Gastroesophageal sphincter (tissue), 4 donors: ENCODE results near the gene RAB13. TPM values are rescaled to one million over a fixed set of nuclear protein-coding genes. Genes with fewer than 3 reads are reported as not detected.

ENCODE experiments used
- ATAC-seq: fragments of 150-250 bp; one replicate; pipeline ENCODE4 v1.9.1; 2016; ENCODE audit warnings: mild to moderate bottlenecking, moderate library complexity
- H3K27ac ChIP-seq, 4 donors: fragments of 200-600 bp; sonication (generic) in 3 of 4; 1 replicate in 3 of 4; 2 replicates in 1 of 4; pipeline ENCODE4 v1.5.1; 2016 to 2019
- H3K27me3 ChIP-seq: fragments of 200-600 bp; sonication (generic); one replicate; pipeline ENCODE4 v1.5.1; 2019
- H3K36me3 ChIP-seq, 2 donors: fragments of 200-600 bp; sonication (generic); one replicate each; pipeline ENCODE4 v1.5.1; 2019; ENCODE audit warnings: control low read depth in 1 of 2
- H3K4me1 ChIP-seq, 3 donors: fragments of 200-600 bp; sonication (generic); 1 replicate in 2 of 3; 2 replicates in 1 of 3; pipeline ENCODE4 v1.5.1; 2016 to 2019; ENCODE audit warnings: control low read depth in 2 of 3
- H3K4me3 ChIP-seq, 2 donors: fragments of 200-600 bp; sonication (generic); one replicate each; pipeline ENCODE4 v1.5.1; 2019; ENCODE audit warnings: mild to moderate bottlenecking in 1 of 2, moderate library complexity in 1 of 2
- H3K9me3 ChIP-seq, 3 donors: fragments of 200-600 bp; sonication (generic); one replicate each; pipeline ENCODE4 v1.5.1; 2017 to 2019; ENCODE audit warnings: control low read depth in 2 of 3
- EP300 ChIP-seq: sonication (generic); formaldehyde crosslinking; IDR thresholded peaks from one replicate; pipeline ENCODE4 v1.6.1; 2017; ENCODE audit warnings: antibody characterized with exemption, mild to moderate bottlenecking
- POLR2A ChIP-seq, 2 donors: fragments of 450-650 bp; IDR thresholded peaks; one replicate each; pipeline ENCODE4 v1.6.1; 2017; ENCODE audit warnings: antibody characterized with exemption in 2 of 2, mild to moderate bottlenecking in 2 of 2, moderate library complexity in 1 of 2
- POLR2AphosphoS5 ChIP-seq: sonication (generic); formaldehyde crosslinking; IDR thresholded peaks from one replicate; pipeline ENCODE4 v1.6.1; 2017; ENCODE audit warnings: antibody characterized with exemption
- WGBS, 2 donors: methylation state at CpG; one replicate each; pipeline ENCODE4 v1.1.5; 2018; ENCODE audit warnings: low coverage in 1 of 2; 5-methylcytosine and 5-hydroxymethylcytosine counted together
- total RNA-seq, 4 donors: library from RNA; depleted of rRNA; stranded (reverse); fragments of >200 nt; gene quantifications; one replicate each; pipeline ENCODE4 v1.1.0, GENCODE V29; 2016
- TF ChIP-seq, protein P1 (sequence below), 4 experiments: fragments of 200-600 bp in 2 of 4; fragments of 450-650 bp in 2 of 4; sonication (generic) in 1 of 4; IDR thresholded peaks; one replicate each; pipeline ENCODE4 v1.5.1; 2017 to 2019; ENCODE audit warnings: antibody characterized with exemption in 4 of 4, mild to moderate bottlenecking in 2 of 4, moderate library complexity in 2 of 4

RAB13 gene
- total RNA-seq, 4 donors from 2014 or later, result 43.6 to 50.7 (median 48.9) TPM

DNA sequence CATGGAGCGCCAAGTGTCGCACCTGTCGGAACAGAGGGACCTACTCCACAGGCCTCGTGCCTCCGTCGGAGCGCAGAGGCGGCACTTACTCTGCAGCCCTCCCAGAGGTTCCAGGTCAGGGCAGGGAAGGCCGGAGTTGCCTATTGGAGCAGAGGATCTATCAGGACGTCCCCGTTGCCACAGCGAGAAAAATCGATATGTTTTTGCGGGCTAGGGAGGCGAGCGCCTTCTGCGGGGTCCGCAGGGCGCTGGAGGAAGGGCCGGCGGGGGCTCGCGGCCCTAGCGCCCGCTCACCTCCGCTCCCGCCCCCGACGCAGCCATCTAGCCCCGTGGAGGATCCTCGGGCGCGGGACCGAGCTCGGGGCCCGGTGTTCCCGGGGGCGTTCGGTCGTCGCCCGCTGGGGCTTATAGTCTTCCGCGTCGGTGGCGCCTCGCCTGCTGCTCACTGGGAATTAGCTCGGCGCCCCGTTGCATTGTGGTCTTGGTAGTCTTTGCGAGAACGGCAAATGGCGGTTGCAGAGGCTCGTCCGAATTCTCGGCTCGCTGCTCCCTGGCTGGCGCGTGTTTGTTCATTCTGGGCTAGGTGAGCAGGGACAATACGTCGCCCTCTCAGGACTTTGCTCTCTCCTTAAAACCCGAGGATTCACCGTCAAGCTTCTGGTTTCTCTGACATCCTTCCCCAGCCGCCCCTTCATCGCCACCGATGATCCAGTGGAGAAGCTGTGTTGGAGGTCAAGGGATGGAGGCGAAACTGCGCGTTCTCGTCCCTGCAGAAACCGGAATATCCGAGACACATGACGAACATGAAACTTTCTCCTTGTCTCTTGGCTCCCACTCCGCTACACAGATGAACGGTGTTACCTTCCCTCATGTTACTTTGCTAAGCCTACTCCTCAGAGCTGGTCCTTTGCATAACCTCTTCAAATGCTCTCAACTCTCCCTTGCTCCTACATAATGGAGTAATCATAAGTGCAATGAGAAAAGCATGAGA is 8.6 kb downstream of the RAB13 start, which contains the start of gene JTB:
TSS of gene JTB (minus strand) at position 425 of the 991 bp plus-strand sequence. CDS start at position 3, 422 bp downstream.
- H3K4me3 ChIP-seq, result peak within 1 kb of the TSS; percentile 68 to 96
- H3K9me3 ChIP-seq, result no peaks in the 10 kb centered on the region
- peaks cover 0 to 64% of the 10 kb centered on the region in 2 donors for H3K36me3 ChIP-seq
- H3K4me1 ChIP-seq, result peaks cover 0 to 32% (median 6%) of the 10 kb centered on the region in 3 donors
- H3K27me3 ChIP-seq, result no peaks in the 10 kb centered on the region
- peak; percentile 95 for ATAC-seq
- H3K27ac ChIP-seq, result peak within 1 kb of the TSS; percentile 71 to 95 (median 92)
- TF ChIP-seq POLR2A (IDR thresholded peaks at IDR 0.05) (peak; percentile 86 to 92), EP300 (no peak), POLR2AphosphoS5 (peak; percentile 87)
- TF ChIP-seq, protein P1, sequence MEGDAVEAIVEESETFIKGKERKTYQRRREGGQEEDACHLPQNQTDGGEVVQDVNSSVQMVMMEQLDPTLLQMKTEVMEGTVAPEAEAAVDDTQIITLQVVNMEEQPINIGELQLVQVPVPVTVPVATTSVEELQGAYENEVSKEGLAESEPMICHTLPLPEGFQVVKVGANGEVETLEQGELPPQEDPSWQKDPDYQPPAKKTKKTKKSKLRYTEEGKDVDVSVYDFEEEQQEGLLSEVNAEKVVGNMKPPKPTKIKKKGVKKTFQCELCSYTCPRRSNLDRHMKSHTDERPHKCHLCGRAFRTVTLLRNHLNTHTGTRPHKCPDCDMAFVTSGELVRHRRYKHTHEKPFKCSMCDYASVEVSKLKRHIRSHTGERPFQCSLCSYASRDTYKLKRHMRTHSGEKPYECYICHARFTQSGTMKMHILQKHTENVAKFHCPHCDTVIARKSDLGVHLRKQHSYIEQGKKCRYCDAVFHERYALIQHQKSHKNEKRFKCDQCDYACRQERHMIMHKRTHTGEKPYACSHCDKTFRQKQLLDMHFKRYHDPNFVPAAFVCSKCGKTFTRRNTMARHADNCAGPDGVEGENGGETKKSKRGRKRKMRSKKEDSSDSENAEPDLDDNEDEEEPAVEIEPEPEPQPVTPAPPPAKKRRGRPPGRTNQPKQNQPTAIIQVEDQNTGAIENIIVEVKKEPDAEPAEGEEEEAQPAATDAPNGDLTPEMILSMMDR (IDR thresholded peaks at IDR 0.05), result peak in 2 of 4 experiments; percentile 3 to 16
- 0% methylated on average over 5 to 6 of the region's 75 CpGs for WGBS, 2 donors

DNA sequence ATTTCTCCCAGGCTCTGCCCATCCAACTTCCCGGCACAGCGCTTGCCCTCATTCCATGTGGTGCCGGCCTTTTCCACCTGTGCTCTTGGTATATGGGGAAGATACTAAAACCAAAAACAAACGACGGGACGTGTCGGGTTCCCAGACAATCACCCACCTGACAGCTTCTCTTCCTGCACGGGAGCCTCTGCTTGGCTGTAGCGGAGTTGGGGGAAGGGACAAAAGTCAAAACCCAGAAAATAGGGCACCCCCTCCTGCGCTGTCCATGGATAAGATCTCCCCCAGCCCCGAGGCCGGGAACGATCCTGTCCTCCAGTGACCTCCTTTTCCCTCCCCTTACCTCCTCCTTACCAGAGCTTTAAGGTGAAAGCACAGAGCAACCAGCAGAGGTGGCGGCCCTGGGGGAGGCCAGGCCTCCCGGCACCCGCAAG is 9.3 kb downstream of the RAB13 start:
- no peak for ATAC-seq

DNA sequence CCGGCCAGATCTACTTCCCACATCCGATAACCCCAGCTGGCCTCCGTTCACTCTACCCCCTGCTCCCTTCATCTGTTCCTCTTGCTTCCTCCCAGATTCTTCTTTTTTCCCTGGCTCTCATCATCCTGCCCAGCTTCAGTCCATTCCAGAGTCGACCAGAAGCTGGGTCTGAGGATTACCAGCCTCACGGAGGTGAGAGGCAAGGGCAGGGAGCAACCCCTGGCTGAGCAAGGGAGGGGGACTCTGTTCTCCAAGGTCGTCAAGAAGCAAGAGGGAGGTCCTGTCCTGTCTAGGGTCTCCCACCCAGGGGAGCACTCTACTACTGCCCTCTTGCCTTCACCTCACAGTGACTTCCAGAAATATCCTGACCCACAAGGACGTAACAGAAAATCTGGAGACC is 12.6 kb downstream of the RAB13 start:
- no peak overlapping the region for H3K4me3 ChIP-seq
- TF ChIP-seq POLR2A (IDR thresholded peaks at IDR 0.05), result no peak
- TF ChIP-seq, protein P1 (IDR thresholded peaks at IDR 0.05), result no peak
- no peak for TF ChIP-seq EP300
- no peak for TF ChIP-seq POLR2AphosphoS5

More for the DNA sequence above, 9.3 kb downstream of the RAB13 start:
- WGBS, 2 donors, result 0 to 3% methylated on average over 6 to 8 of the region's 16 CpGs
- no peaks in the 10 kb centered on the region for H3K27me3 ChIP-seq
- H3K4me3 ChIP-seq, result peak overlapping the region; percentile 68 to 96
- H3K9me3 ChIP-seq, result no peaks in the 10 kb centered on the region
- TF ChIP-seq POLR2A (IDR thresholded peaks at IDR 0.05) (no peak), EP300 (no peak), POLR2AphosphoS5 (no peak)
- TF ChIP-seq, protein P1 (IDR thresholded peaks at IDR 0.05), result no peak
- peaks cover 0 to 32% (median 6%) of the 10 kb centered on the region in 3 donors for H3K4me1 ChIP-seq
- peak overlapping the region; percentile 71 to 95 (median 92) for H3K27ac ChIP-seq
- peaks cover 0 to 59% of the 10 kb centered on the region in 2 donors for H3K36me3 ChIP-seq

DNA sequence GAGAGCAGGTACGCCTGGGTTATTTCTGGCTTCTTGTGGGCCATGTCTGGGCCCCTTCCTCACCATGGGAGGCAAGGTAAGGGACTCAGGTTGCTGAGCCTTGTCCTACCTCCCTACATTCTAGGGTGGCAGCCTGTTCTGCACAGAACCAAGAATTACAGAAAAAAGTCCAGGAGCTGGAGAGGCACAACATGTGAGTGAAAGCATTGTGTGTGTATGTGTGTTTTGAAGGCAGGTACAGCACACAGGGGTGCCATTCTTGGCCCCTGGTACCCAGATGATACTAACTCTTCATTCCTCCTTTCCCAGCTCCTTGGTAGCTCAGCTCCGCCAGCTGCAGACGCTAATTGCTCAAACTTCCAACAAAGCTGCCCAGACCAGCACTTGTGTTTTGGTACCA is 13.1 kb downstream of the RAB13 start:
- TF ChIP-seq POLR2A (IDR thresholded peaks at IDR 0.05), result no peak
- no peak for TF ChIP-seq EP300
- no peak for TF ChIP-seq POLR2AphosphoS5
- TF ChIP-seq, protein P1 (IDR thresholded peaks at IDR 0.05), result no peak
- WGBS, 2 donors, result 84 to 90% methylated on average over 1 to 3 of the region's 3 CpGs
- H3K27ac ChIP-seq, result no peak overlapping the region
- H3K4me1 ChIP-seq, result peaks cover 0 to 31% (median 11%) of the 10 kb centered on the region in 3 donors
- no peak overlapping the region for H3K4me3 ChIP-seq
- peaks cover 0 to 39% of the 10 kb centered on the region in 2 donors for H3K36me3 ChIP-seq
- no peaks in the 10 kb centered on the region for H3K9me3 ChIP-seq
- H3K27me3 ChIP-seq, result no peaks in the 10 kb centered on the region
- no peak for ATAC-seq

More for the DNA sequence above, 12.6 kb downstream of the RAB13 start:
- peaks cover 0 to 31% (median 7%) of the 10 kb centered on the region in 3 donors for H3K4me1 ChIP-seq
- WGBS, 2 donors, result 65% methylated on average over 6 of the region's 7 CpGs; no CpG with 5 or more reads in 1 of the 2 donors
- H3K27ac ChIP-seq, result no peak overlapping the region
- H3K27me3 ChIP-seq, result no peaks in the 10 kb centered on the region
- H3K9me3 ChIP-seq, result no peaks in the 10 kb centered on the region
- no peak for ATAC-seq
- H3K36me3 ChIP-seq, result peaks cover 0 to 39% of the 10 kb centered on the region in 2 donors
